ENCODE data around the gene CDRT4.
"Not testable (repeated sequence)": the region's sequence is repeated elsewhere in the genome, so short reads cannot be mapped to it uniquely, and the experiment has no call there.

The CDRT4 gene

GRCh38 chr17:15467592-15467991 lies at the start of gene CDRT4:
CDRT4 (minus strand) TSS chr17:15467621; CDS start chr17:15440238, 27,383 bp downstream.
- no peaks in the 10 kb centered on the region for H3K36me3 Mint-ChIP-seq (ENCODE audit: low read depth)
- DNase-seq (ENCODE audit: low spot score): no peak
- H3K9me3 Mint-ChIP-seq: no peaks in the 10 kb centered on the region
- H3K4me1 Mint-ChIP-seq (ENCODE audit: low read depth): no peaks in the 10 kb centered on the region
- H3K27ac Mint-ChIP-seq: no peak within 1 kb of the TSS
- H3K27me3 Mint-ChIP-seq (ENCODE audit: low read depth): no peaks in the 10 kb centered on the region
- no peak within 1 kb of the TSS for H3K4me3 Mint-ChIP-seq

DNA sequence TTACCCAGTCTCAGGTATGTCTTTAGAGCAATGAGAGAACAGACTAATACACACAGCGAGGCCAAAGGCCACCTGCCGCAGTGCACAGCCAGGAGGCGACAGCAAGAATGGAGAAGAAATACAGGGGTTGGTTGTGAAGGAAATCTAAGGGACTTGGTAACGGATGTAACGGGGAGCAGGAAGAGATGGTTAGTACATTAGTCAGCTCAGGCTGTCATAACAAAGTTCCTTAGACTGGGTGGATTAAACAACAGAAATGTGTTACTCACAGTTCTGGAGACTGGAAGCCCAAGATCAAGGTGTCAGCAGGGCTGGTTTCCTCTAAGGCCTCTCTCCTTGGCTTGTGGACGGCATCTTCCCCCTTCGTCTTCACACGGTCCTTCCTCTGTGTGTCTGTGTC lies 48.7 kb upstream of the CDRT4 start:
- Mint-ChIP-seq H3K9me3 (no peaks in the 10 kb centered on the region), H3K36me3 (ENCODE audit: low read depth) (peaks cover 29% of the 10 kb centered on the region), H3K4me1 (ENCODE audit: low read depth) (peaks cover 2% of the 10 kb centered on the region), H3K27ac (no peak overlapping the region), H3K4me3 (no peak overlapping the region), H3K27me3 (ENCODE audit: low read depth) (no peaks in the 10 kb centered on the region)
- no peak for DNase-seq (ENCODE audit: low spot score)

DNA sequence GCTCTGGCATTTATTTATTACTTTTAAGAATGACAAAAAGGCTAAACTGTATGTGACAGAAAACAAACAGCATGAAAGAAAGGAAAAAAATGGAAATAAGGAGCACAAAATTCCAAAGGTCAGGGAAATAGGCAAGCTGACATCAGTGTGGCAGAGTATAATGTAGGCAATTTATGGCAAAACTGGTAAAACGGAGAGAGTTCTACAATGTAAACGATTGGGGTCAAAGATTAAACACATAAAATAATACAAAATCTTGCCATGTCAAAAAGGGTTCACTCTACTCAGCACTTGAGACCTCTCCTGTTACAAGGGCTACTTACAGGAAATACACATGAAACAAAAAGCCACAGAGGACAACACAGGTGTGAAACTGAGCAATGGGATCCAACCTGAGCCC lies 47.0 kb upstream of the CDRT4 start:
- Mint-ChIP-seq H3K27ac (no peak overlapping the region), H3K9me3 (no peaks in the 10 kb centered on the region), H3K4me1 (ENCODE audit: low read depth) (peaks cover 2% of the 10 kb centered on the region), H3K4me3 (no peak overlapping the region), H3K27me3 (ENCODE audit: low read depth) (no peaks in the 10 kb centered on the region), H3K36me3 (ENCODE audit: low read depth) (peaks cover 29% of the 10 kb centered on the region)
- no peak for DNase-seq (ENCODE audit: low spot score)

- no peaks in the 10 kb centered on the region for H3K27me3 Mint-ChIP-seq (ENCODE audit: low read depth)
- no peaks in the 10 kb centered on the region for H3K9me3 Mint-ChIP-seq
- DNase-seq (ENCODE audit: low spot score): no peak
- peaks cover 2% of the 10 kb centered on the region for H3K4me1 Mint-ChIP-seq (ENCODE audit: low read depth)
- H3K4me3 Mint-ChIP-seq: no peak overlapping the region
- peaks cover 27% of the 10 kb centered on the region for H3K36me3 Mint-ChIP-seq (ENCODE audit: low read depth)
- no peak overlapping the region for H3K27ac Mint-ChIP-seq
These were observed 46.5 kb upstream of the CDRT4 start for GRCh38 chr17:15513856-15514459.

DNA sequence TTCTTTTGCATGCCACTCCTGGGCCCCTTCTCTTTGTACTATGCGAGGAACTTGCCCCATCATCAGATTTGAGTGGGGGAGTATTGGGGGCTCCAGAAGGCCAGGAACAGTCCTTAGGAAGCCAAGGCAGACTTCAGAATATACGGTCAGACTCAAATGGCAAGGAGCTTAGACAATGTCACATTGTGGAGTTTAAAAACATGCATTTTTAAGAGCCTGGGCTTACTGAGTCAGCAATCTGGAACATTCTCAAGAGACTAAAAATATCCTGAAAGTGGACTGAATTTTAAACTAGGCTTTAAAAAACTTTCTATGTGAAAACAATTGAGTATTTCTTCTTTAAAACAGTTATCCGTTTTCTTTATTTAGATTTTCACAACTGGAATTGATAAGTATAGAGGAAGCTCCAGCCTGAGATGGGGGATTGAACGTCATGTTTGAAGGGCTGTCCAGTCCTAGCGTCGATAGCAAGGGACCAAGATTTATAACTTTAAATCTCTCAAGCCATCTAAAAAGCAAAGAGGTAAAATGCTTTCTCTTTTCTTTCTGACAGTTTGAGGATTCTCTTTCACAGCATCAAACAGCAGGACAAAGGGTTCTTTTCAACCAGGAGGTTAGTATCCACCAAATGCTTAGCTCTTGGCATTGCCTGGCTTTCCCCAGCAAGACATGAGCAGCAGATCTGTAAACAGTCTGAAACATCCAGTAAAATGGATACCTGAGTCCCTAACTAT lies 45.8 kb upstream of the CDRT4 start:
- H3K36me3 Mint-ChIP-seq (ENCODE audit: low read depth): peaks cover 26% of the 10 kb centered on the region
- H3K27me3 Mint-ChIP-seq (ENCODE audit: low read depth): no peaks in the 10 kb centered on the region
- no peak overlapping the region for H3K4me3 Mint-ChIP-seq
- H3K9me3 Mint-ChIP-seq: no peaks in the 10 kb centered on the region
- no peak overlapping the region for H3K27ac Mint-ChIP-seq
- no peak for DNase-seq (ENCODE audit: low spot score)
- peaks cover 2% of the 10 kb centered on the region for H3K4me1 Mint-ChIP-seq (ENCODE audit: low read depth)

- DNase-seq (ENCODE audit: low spot score): no peak
- Mint-ChIP-seq H3K27ac (no peak overlapping the region), H3K36me3 (ENCODE audit: low read depth) (peaks cover 21% of the 10 kb centered on the region), H3K4me3 (no peak overlapping the region), H3K9me3 (no peaks in the 10 kb centered on the region), H3K27me3 (ENCODE audit: low read depth) (no peaks in the 10 kb centered on the region), H3K4me1 (ENCODE audit: low read depth) (peaks cover 2% of the 10 kb centered on the region)
These were observed 44.8 kb upstream of the CDRT4 start for GRCh38 chr17:15512071-15512709.

- Mint-ChIP-seq H3K36me3 (ENCODE audit: low read depth) (peaks cover 16% of the 10 kb centered on the region), H3K4me3 (no peak overlapping the region), H3K4me1 (ENCODE audit: low read depth) (peaks cover 2% of the 10 kb centered on the region), H3K27me3 (ENCODE audit: low read depth) (no peaks in the 10 kb centered on the region), H3K9me3 (no peaks in the 10 kb centered on the region), H3K27ac (no peak overlapping the region)
- DNase-seq (ENCODE audit: low spot score): no peak
These were observed 43.7 kb upstream of the CDRT4 start for GRCh38 chr17:15511142-15511541.

DNA sequence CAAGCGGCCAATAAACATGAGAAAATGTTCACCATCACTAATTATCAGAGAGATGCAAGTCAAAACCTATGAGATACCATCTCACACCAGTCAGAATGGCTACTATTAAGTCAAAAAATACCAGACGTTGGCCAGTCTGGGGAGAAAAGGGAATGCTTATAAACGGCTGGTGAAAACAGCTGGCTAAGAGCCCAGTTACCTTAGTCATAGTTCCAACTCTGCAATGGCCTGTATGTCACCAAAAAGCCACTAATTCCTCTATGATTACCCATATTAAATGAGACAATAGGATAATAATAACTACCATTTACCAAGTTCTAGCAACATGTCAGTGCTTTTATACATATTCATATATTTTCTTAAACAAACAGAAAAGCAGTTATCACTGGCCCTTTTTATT lies 42.9 kb upstream of the CDRT4 start:
- Mint-ChIP-seq H3K9me3 (no peaks in the 10 kb centered on the region), H3K36me3 (ENCODE audit: low read depth) (peaks cover 10% of the 10 kb centered on the region), H3K27ac (no peak overlapping the region), H3K4me3 (no peak overlapping the region), H3K4me1 (ENCODE audit: low read depth) (peaks cover 2% of the 10 kb centered on the region), H3K27me3 (ENCODE audit: low read depth) (no peaks in the 10 kb centered on the region)
- DNase-seq (ENCODE audit: low spot score): no peak

GRCh38 chr17:15509095-15509494 lies 41.7 kb upstream of the CDRT4 start:
- Mint-ChIP-seq H3K27ac (no peak overlapping the region), H3K27me3 (ENCODE audit: low read depth) (no peaks in the 10 kb centered on the region)

GRCh38 chr17:15508466-15508865 lies 41.0 kb upstream of the CDRT4 start:
- no peaks in the 10 kb centered on the region for H3K27me3 Mint-ChIP-seq (ENCODE audit: low read depth)
- H3K4me3 Mint-ChIP-seq: no peak overlapping the region
- H3K4me1 Mint-ChIP-seq (ENCODE audit: low read depth): peaks cover 2% of the 10 kb centered on the region
- H3K27ac Mint-ChIP-seq: no peak overlapping the region
- H3K9me3 Mint-ChIP-seq: no peaks in the 10 kb centered on the region
- H3K36me3 Mint-ChIP-seq (ENCODE audit: low read depth): peaks cover 5% of the 10 kb centered on the region
- no peak for DNase-seq (ENCODE audit: low spot score)

More at GRCh38 chr17:15509095-15509494, 41.7 kb upstream of the CDRT4 start:
- peaks cover 2% of the 10 kb centered on the region for H3K4me1 Mint-ChIP-seq (ENCODE audit: low read depth)
- H3K4me3 Mint-ChIP-seq: no peak overlapping the region
- H3K36me3 Mint-ChIP-seq (ENCODE audit: low read depth): peaks cover 6% of the 10 kb centered on the region
- no peak for DNase-seq (ENCODE audit: low spot score)
- no peaks in the 10 kb centered on the region for H3K9me3 Mint-ChIP-seq

- no peak for DNase-seq (ENCODE audit: low spot score)
- peaks cover 3% of the 10 kb centered on the region for H3K4me1 Mint-ChIP-seq (ENCODE audit: low read depth)
- peaks cover 5% of the 10 kb centered on the region for H3K36me3 Mint-ChIP-seq (ENCODE audit: low read depth)
- H3K9me3 Mint-ChIP-seq: no peaks in the 10 kb centered on the region
- no peaks in the 10 kb centered on the region for H3K27me3 Mint-ChIP-seq (ENCODE audit: low read depth)
- no peak overlapping the region for H3K27ac Mint-ChIP-seq
- H3K4me3 Mint-ChIP-seq: no peak overlapping the region
These were observed 40.5 kb upstream of the CDRT4 start for GRCh38 chr17:15507896-15508295.

DNA sequence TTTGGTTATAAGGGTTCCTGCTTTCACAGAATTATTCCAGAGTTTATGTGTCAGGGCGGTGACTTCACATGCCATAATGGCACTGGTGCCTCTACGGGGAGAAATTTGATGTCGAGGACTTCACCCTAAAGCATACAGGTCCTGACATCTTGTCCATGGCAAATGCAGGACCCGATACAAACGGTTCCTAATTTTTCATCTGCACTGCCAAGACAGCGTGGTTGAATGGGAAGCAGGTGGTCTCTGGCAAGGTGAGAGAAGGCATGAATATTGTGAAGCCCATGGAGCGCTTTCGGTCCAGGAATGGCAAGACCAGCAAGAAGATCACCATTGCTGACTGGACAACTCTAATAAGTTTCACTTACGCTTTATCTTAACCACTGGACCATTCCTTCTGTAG lies 39.6 kb upstream of the CDRT4 start:
- Mint-ChIP-seq H3K4me3 (no peak overlapping the region), H3K4me1 (ENCODE audit: low read depth) (peaks cover 4% of the 10 kb centered on the region), H3K27ac (no peak overlapping the region), H3K36me3 (ENCODE audit: low read depth) (peaks cover 3% of the 10 kb centered on the region), H3K27me3 (ENCODE audit: low read depth) (no peaks in the 10 kb centered on the region), H3K9me3 (no peaks in the 10 kb centered on the region)
- no peak for DNase-seq (ENCODE audit: low spot score)

- not testable (repeated sequence) for DNase-seq (ENCODE audit: low spot score); H3K27ac Mint-ChIP-seq; H3K36me3 Mint-ChIP-seq (ENCODE audit: low read depth); H3K9me3 Mint-ChIP-seq; H3K4me3 Mint-ChIP-seq; H3K27me3 Mint-ChIP-seq (ENCODE audit: low read depth); H3K4me1 Mint-ChIP-seq (ENCODE audit: low read depth)
These were observed 38.3 kb upstream of the CDRT4 start for GRCh38 chr17:15505708-15506107.

DNA sequence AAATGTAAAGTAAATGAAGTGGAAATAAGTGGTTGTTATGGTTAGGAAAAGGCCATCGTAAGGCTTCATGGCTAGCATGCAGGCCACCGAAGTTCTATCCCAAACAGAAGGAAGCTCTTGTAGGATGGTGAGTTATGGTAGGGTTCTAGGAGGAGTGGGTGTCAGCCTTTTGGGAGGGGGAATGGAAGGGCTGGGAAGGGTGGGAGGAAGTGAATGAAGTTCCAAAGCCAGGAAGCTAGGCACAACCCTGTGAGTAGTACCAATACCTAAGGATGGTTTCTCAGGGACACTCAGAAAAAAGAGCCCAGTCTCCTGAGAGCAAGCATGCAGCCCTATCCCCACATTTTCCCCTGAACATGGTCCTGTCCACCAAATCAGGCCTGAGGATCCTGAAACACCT lies 36.3 kb upstream of the CDRT4 start:
- H3K36me3 Mint-ChIP-seq (ENCODE audit: low read depth): peaks cover 12% of the 10 kb centered on the region
- DNase-seq (ENCODE audit: low spot score): no peak
- no peak overlapping the region for H3K27ac Mint-ChIP-seq

More for the DNA sequence above, 36.3 kb upstream of the CDRT4 start:
- Mint-ChIP-seq H3K4me3 (no peak overlapping the region), H3K4me1 (ENCODE audit: low read depth) (peaks cover 4% of the 10 kb centered on the region), H3K27me3 (ENCODE audit: low read depth) (no peaks in the 10 kb centered on the region), H3K9me3 (no peaks in the 10 kb centered on the region)
